Epithelial cell of prostate (primary cell): ENCODE data around the gene GLT6D1.

Experiments used
- DNase-seq: peaks from one replicate; pipeline ENCODE4 v3.0.0-alpha.2; 2011; ENCODE audit warnings: low read depth, low spot score
- H3K27ac ChIP-seq: fragments of 450-650 bp; 2 replicates; pipeline ENCODE4 v1.5.1; 2017; ENCODE audit warnings: mild to moderate bottlenecking

The GLT6D1 gene

GRCh38 chr9:135666534-135667462, 27.5 kb upstream of the GLT6D1 start:
- H3K27ac ChIP-seq = no peak overlapping the region
- DNase-seq = no peak

- no peak for DNase-seq
Observed at GRCh38 chr9:135665795-135666189, 26.5 kb upstream of the GLT6D1 start.

GRCh38 chr9:135664801-135665794, 25.8 kb upstream of the GLT6D1 start:
- no peak for DNase-seq
- no peak overlapping the region for H3K27ac ChIP-seq

More at GRCh38 chr9:135665795-135666189, 26.5 kb upstream of the GLT6D1 start:
- no peak overlapping the region for H3K27ac ChIP-seq

- no peak overlapping the region for H3K27ac ChIP-seq
- DNase-seq = no peak
Observed at GRCh38 chr9:135664266-135664665, 24.9 kb upstream of the GLT6D1 start.

- no peak overlapping the region for H3K27ac ChIP-seq
- no peak for DNase-seq
Observed at GRCh38 chr9:135663857-135664256, 24.5 kb upstream of the GLT6D1 start.

GRCh38 chr9:135663451-135663770, 24.1 kb upstream of the GLT6D1 start:
- DNase-seq = no peak
- H3K27ac ChIP-seq = no peak overlapping the region

- H3K27ac ChIP-seq = no peak within 1 kb of the TSS
- DNase-seq = no peak
Observed at GRCh38 chr9:135662758-135663450, 23.6 kb upstream of the GLT6D1 start, which contains the start of gene LCN9. TSS of gene LCN9 (plus strand) at chr9:135663309. CDS start at chr9:135663322, 13 bp downstream.

GRCh38 chr9:135661816-135662560, 22.6 kb upstream of the GLT6D1 start:
- DNase-seq = no peak
- H3K27ac ChIP-seq = no peak overlapping the region

GRCh38 chr9:135660407-135660806, 21.1 kb upstream of the GLT6D1 start:
- no peak overlapping the region for H3K27ac ChIP-seq
- DNase-seq = no peak

- DNase-seq = no peak
Observed at GRCh38 chr9:135659252-135659651, 19.9 kb upstream of the GLT6D1 start.

GRCh38 chr9:135657416-135657815, 18.1 kb upstream of the GLT6D1 start:
- H3K27ac ChIP-seq = no peak overlapping the region
- no peak for DNase-seq

More at GRCh38 chr9:135659252-135659651, 19.9 kb upstream of the GLT6D1 start:
- H3K27ac ChIP-seq = no peak overlapping the region

GRCh38 chr9:135655317-135655716, 16.0 kb upstream of the GLT6D1 start:
- H3K27ac ChIP-seq = no peak overlapping the region
- no peak for DNase-seq

- no peak for DNase-seq
- no peak overlapping the region for H3K27ac ChIP-seq
Observed at GRCh38 chr9:135650408-135650807, 11.1 kb upstream of the GLT6D1 start.

- no peak for DNase-seq
- H3K27ac ChIP-seq = no peak overlapping the region
Observed at GRCh38 chr9:135649508-135649907, 10.2 kb upstream of the GLT6D1 start.

- no peak overlapping the region for H3K27ac ChIP-seq
- DNase-seq = no peak
Observed at GRCh38 chr9:135648494-135649410, 9.4 kb upstream of the GLT6D1 start.

GRCh38 chr9:135647884-135648283, 8.5 kb upstream of the GLT6D1 start:
- DNase-seq = no peak
- no peak overlapping the region for H3K27ac ChIP-seq

- DNase-seq = no peak
- H3K27ac ChIP-seq = no peak overlapping the region
Observed at GRCh38 chr9:135644631-135645218, 5.4 kb upstream of the GLT6D1 start.

GRCh38 chr9:135641745-135642144, 2.4 kb upstream of the GLT6D1 start:
- DNase-seq = no peak
- no peak overlapping the region for H3K27ac ChIP-seq
